DOHH2 (cell line): ENCODE results near the gene ANKRD65.

ENCODE experiments used
- CTCF ChIP-seq: fragments of 200-600 bp; sonication (generic); IDR thresholded peaks from one replicate; pipeline ENCODE4 v1.5.1; 2014; ENCODE audit warnings: antibody characterized with exemption, mild to moderate bottlenecking, low read depth, low read length; ENCODE audit not compliant: poor library complexity, severe bottlenecking
- EZH2phosphoT487 ChIP-seq: fragments of 200-600 bp; sonication (generic); IDR thresholded peaks from 2 replicates; pipeline ENCODE4 v1.6.1; 2017; ENCODE audit warnings: borderline replicate concordance, mild to moderate bottlenecking, antibody characterized with exemption, low read length, moderate library complexity, mixed read lengths

GRCh38 chr1:1370771-1371300, 50.2 kb downstream of the ANKRD65 start:
- TF ChIP-seq CTCF: no peak
- no peak for TF ChIP-seq EZH2phosphoT487
